ENCODE results near the gene TMEM39B. TPM values are rescaled to one million over a fixed set of nuclear protein-coding genes. Genes with fewer than 3 reads are reported as not detected.
"Not testable (repeated sequence)": the region's sequence is repeated elsewhere in the genome, so short reads cannot be mapped to it uniquely, and the experiment has no call there.

TMEM39B gene
- total RNA-seq, 1 experiment from 2014 or later: 12.1 TPM

DNA sequence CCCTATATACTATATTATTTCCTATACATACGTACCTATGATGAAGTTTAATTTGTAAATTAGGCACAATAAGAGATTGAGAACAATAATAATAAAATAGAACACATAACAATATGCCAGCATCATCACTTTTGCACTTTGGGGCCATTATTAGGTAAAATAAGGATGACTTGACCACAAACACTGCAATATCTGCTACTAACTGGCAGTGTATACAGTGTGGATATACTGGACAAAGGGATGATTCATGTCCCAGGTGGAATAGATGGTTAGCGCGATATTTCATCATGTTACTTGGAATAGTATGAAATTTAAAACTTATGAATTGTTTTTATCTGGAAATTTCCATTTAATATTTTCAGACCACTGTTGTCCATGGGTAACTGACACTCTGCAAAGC, 71.3 kb downstream of the TMEM39B start:
- ChIA-PET CTCF (interaction anchor here (0.7 kb wide), 1 partner anchor 718 kb away, joined by 6 read pairs; no protein-coding TSS in a partner anchor), POLR2A (no interaction called here)
- BruUV-seq (replicated peaks): no TSS peak
- H3K36me3 ChIP-seq (ENCODE audit: control insufficient read depth, insufficient read depth, low read length): no peaks in the 10 kb centered on the region
- Mint-ChIP-seq H3K4me1 (ENCODE audit: low read depth, unreplicated experiment) (peaks cover 8% of the 10 kb centered on the region), H3K27ac (ENCODE audit: unreplicated experiment) (no peak overlapping the region), H3K4me3 (ENCODE audit: unreplicated experiment) (no peak overlapping the region), H3K27me3 (ENCODE audit: insufficient read depth, unreplicated experiment) (no peaks in the 10 kb centered on the region), H3K9me3 (ENCODE audit: unreplicated experiment) (no peaks in the 10 kb centered on the region), H3K36me3 (ENCODE audit: insufficient read depth, unreplicated experiment) (peaks cover 4% of the 10 kb centered on the region)
- H3K4me1 ChIP-seq: peaks cover 7% of the 10 kb centered on the region; the same call in 1 of the 2 replicates
- H3K9me3 ChIP-seq: no peaks in the 10 kb centered on the region
- no peaks in the 10 kb centered on the region for H3K27me3 ChIP-seq (replicated peaks; ENCODE audit: control insufficient read depth, insufficient read depth, low read length)
- no peak for DNase-seq
- H3K4me3 ChIP-seq (ENCODE audit: low read depth, low read length): no peak overlapping the region
- intact Hi-C loops (cut with micrococcal nuclease; ENCODE audit: unreplicated experiment): no loop called here
- TF ChIP-seq CTCF (IDR thresholded peaks at IDR 0.05; ENCODE audit: insufficient read depth in 1 of 2, low read depth in 1 of 2, low read length in 1 of 2, severe bottlenecking in 1 of 2, unreplicated experiment in 1 of 2): no peak

DNA sequence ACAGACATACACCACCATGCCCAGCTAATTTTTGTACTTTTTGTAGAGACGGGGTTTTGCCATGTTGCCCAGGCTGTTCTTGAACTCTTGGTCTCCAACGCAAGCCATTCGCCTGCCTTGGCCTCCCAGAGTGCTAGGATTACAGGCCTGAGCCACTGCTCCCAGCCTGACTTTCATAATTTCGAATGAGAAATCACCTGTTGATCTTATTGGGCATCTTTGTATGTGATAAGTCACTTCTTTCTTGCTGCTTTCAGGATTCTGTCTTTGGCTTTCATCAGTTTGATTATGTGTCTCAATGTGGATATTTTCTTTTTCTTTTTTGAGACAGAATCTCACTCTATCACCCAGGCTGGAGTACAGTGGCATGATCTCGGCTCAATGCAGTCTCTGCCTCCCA, 75.1 kb downstream of the TMEM39B start:
- CTCF ChIA-PET; H3K27ac Mint-ChIP-seq (ENCODE audit: unreplicated experiment); H3K27me3 Mint-ChIP-seq (ENCODE audit: insufficient read depth, unreplicated experiment); H3K9me3 ChIP-seq; H3K4me3 ChIP-seq (ENCODE audit: low read depth, low read length); BruUV-seq (replicated peaks); DNase-seq; H3K4me1 ChIP-seq; POLR2A ChIA-PET; intact Hi-C loops (cut with micrococcal nuclease; ENCODE audit: unreplicated experiment); H3K9me3 Mint-ChIP-seq (ENCODE audit: unreplicated experiment); H3K4me3 Mint-ChIP-seq (ENCODE audit: unreplicated experiment); H3K4me1 Mint-ChIP-seq (ENCODE audit: low read depth, unreplicated experiment); H3K36me3 ChIP-seq (ENCODE audit: control insufficient read depth, insufficient read depth, low read length); H3K27me3 ChIP-seq (replicated peaks; ENCODE audit: control insufficient read depth, insufficient read depth, low read length): not testable (repeated sequence)
- peaks cover 20% of the 10 kb centered on the region for H3K36me3 Mint-ChIP-seq (ENCODE audit: insufficient read depth, unreplicated experiment)

DNA sequence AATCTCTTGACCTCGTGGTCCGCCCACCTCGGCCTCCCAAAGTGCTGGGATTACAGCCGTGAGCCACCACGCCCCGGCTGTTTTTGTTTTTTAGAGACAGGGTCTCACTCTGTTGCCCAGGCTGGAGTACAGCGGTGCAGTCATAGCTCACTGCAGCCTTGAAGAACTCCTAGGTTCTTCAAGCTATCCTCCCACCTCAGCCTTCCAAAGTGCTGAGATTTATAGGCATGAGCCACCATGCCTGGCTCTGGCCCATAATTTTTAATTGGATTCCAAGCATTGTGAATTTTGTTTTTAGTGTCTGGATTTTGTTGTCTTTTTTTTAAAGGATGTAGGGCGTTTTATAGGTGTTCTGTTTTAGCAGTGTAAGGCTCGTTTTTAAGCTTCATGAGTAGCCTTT, 78.1 kb downstream of the TMEM39B start:
- Mint-ChIP-seq H3K4me3 (ENCODE audit: unreplicated experiment) (no peak overlapping the region), H3K36me3 (ENCODE audit: insufficient read depth, unreplicated experiment) (peaks cover 27% of the 10 kb centered on the region), H3K27me3 (ENCODE audit: insufficient read depth, unreplicated experiment) (no peaks in the 10 kb centered on the region), H3K27ac (ENCODE audit: unreplicated experiment) (no peak overlapping the region), H3K4me1 (ENCODE audit: low read depth, unreplicated experiment) (no peaks in the 10 kb centered on the region), H3K9me3 (ENCODE audit: unreplicated experiment) (no peaks in the 10 kb centered on the region)
- CTCF ChIA-PET: no interaction called here
- DNase-seq: no peak
- Histone ChIP-seq H3K27me3 (replicated peaks; ENCODE audit: control insufficient read depth, insufficient read depth, low read length) (no peaks in the 10 kb centered on the region), H3K36me3 (ENCODE audit: control insufficient read depth, insufficient read depth, low read length) (no peaks in the 10 kb centered on the region), H3K9me3 (no peaks in the 10 kb centered on the region), H3K4me1 (no peaks in the 10 kb centered on the region), H3K4me3 (ENCODE audit: low read depth, low read length) (no peak overlapping the region)
- TF ChIP-seq CTCF (IDR thresholded peaks at IDR 0.05; ENCODE audit: insufficient read depth in 1 of 2, low read depth in 1 of 2, low read length in 1 of 2, severe bottlenecking in 1 of 2, unreplicated experiment in 1 of 2): no peak
- BruUV-seq (replicated peaks): no TSS peak
- intact Hi-C loops (cut with micrococcal nuclease; ENCODE audit: unreplicated experiment): no loop called here
- POLR2A ChIA-PET: no interaction called here

DNA sequence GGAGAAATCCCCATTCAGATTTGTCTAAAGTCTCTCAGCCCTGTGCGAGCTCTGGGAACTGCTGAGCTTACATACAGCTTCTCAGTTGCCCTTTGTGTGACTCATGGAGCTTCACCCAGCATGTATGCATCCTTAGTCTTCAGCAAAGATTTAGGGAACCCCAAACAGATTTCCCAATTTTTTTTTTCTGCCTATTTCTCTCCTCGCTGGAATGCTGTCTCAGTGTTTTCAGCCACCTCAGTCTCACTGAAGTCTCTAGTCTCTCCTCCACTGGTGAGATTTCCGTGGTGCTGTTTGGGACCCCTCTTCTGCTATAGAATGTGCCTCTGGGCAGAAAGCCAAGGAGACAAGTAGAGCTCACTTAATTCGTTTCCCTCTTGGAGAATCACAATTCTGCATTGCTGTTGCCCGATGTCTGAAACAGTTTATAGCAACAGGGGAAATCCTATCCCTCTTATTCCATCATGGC, 78.6 kb downstream of the TMEM39B start:
- Histone ChIP-seq H3K4me3 (ENCODE audit: low read depth, low read length) (no peak overlapping the region), H3K27me3 (replicated peaks; ENCODE audit: control insufficient read depth, insufficient read depth, low read length) (no peaks in the 10 kb centered on the region), H3K9me3 (no peaks in the 10 kb centered on the region), H3K36me3 (ENCODE audit: control insufficient read depth, insufficient read depth, low read length) (no peaks in the 10 kb centered on the region), H3K4me1 (no peaks in the 10 kb centered on the region)
- H3K27me3 Mint-ChIP-seq (ENCODE audit: insufficient read depth, unreplicated experiment): no peaks in the 10 kb centered on the region
- H3K9me3 Mint-ChIP-seq (ENCODE audit: unreplicated experiment): no peaks in the 10 kb centered on the region
- intact Hi-C loops (cut with micrococcal nuclease; ENCODE audit: unreplicated experiment): no loop called here
- no peak for DNase-seq
- H3K4me1 Mint-ChIP-seq (ENCODE audit: low read depth, unreplicated experiment): no peaks in the 10 kb centered on the region
- ChIA-PET CTCF (interaction anchor here (0.6 kb wide), 1 partner anchor 94 kb away, joined by 3 read pairs; no protein-coding TSS in a partner anchor), POLR2A (no interaction called here)
- H3K36me3 Mint-ChIP-seq (ENCODE audit: insufficient read depth, unreplicated experiment): peaks cover 32% of the 10 kb centered on the region
- TF ChIP-seq CTCF (IDR thresholded peaks at IDR 0.05; ENCODE audit: insufficient read depth in 1 of 2, low read depth in 1 of 2, low read length in 1 of 2, severe bottlenecking in 1 of 2, unreplicated experiment in 1 of 2): no peak
- H3K27ac Mint-ChIP-seq (ENCODE audit: unreplicated experiment): peak overlapping the region; percentile 45
- BruUV-seq (replicated peaks): no TSS peak
- no peak overlapping the region for H3K4me3 Mint-ChIP-seq (ENCODE audit: unreplicated experiment)
